Measurements from ENCODE around the gene NECAB3. TPM values are rescaled to one million over a fixed set of nuclear protein-coding genes. Genes with fewer than 3 reads are reported as not detected.

The NECAB3 gene
- total RNA-seq, 1 donor from 2014 or later: 19.2 TPM

- no peak for DNase-seq (ENCODE audit: low spot score)
- Mint-ChIP-seq H3K27ac (no peak within 1 kb of the TSS), H3K4me1 (peaks cover 25% of the 10 kb centered on the region), H3K36me3 (peaks cover 3% of the 10 kb centered on the region), H3K9me3 (no peaks in the 10 kb centered on the region), H3K27me3 (ENCODE audit: insufficient read depth, low read depth) (peaks cover 6% of the 10 kb centered on the region), H3K4me3 (peak within 1 kb of the TSS; percentile 80)
- H2AFZ ChIP-seq (replicated peaks): peak within 1 kb of the TSS; percentile 57
- H3F3A ChIP-seq (ENCODE audit: low read depth): peaks cover 19% of the 10 kb centered on the region
- H3K27me3 ChIP-seq: peaks cover 3% of the 10 kb centered on the region
- TF ChIP-seq EZH2 (IDR thresholded peaks at IDR 0.05) (no peak), CTCF (IDR thresholded peaks at IDR 0.05) (no peak), EZH2phosphoT487 (IDR thresholded peaks at IDR 0.05) (no peak)
- no peaks in the 10 kb centered on the region for H3K9me3 ChIP-seq (ENCODE audit: low read depth)
- no peaks in the 10 kb centered on the region for H4K20me1 ChIP-seq (ENCODE audit: low read depth)
- peak within 1 kb of the TSS; percentile 83 for H3K4me2 ChIP-seq
- peak within 1 kb of the TSS; percentile 46 for H3K9ac ChIP-seq
- no peaks in the 10 kb centered on the region for H3K79me2 ChIP-seq (ENCODE audit: low read depth)
- no peaks in the 10 kb centered on the region for H3K36me3 ChIP-seq
- no peak within 1 kb of the TSS for H3K27ac ChIP-seq
- peaks cover 5% of the 10 kb centered on the region for H3K4me1 ChIP-seq
- peak within 1 kb of the TSS; percentile 66 for H3K4me3 ChIP-seq
These were observed 12.1 kb downstream of the NECAB3 start, which contains the start of gene C20orf144 for GRCh38 chr20:33662172-33662571. Gene C20orf144 (plus strand): TSS chr20:33662327. CDS start chr20:33662346, 19 bp downstream.

DNA sequence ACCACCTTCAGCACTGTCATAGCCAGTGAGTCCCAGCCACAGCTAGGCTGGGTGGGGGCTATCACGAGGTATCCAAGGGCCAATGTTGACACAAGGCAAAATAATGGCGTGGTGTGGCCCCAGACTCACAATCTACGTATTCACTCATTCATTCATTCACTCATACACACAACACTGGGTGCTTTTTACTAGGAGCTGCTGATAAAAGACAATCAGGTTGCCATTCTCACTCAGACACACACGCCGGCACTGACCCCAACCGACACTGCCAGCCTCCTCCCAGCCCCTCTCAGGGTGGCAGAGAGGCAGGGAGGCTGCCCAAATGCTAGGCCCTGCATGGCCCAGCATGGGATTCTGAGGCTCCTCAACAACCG is 13.6 kb downstream of the NECAB3 start:
- Histone ChIP-seq H3K27me3 (no peaks in the 10 kb centered on the region), H3K79me2 (ENCODE audit: low read depth) (no peaks in the 10 kb centered on the region), H3K4me1 (peaks cover 5% of the 10 kb centered on the region), H2AFZ (replicated peaks) (no peak overlapping the region), H3K9ac (no peak overlapping the region), H3F3A (ENCODE audit: low read depth) (peaks cover 6% of the 10 kb centered on the region), H3K27ac (no peak overlapping the region), H4K20me1 (ENCODE audit: low read depth) (no peaks in the 10 kb centered on the region), H3K36me3 (no peaks in the 10 kb centered on the region), H3K4me3 (no peak overlapping the region), H3K4me2 (no peak overlapping the region), H3K9me3 (ENCODE audit: low read depth) (no peaks in the 10 kb centered on the region)
- no peak overlapping the region for H3K4me3 Mint-ChIP-seq
- DNase-seq (ENCODE audit: low spot score): no peak
- H3K27ac Mint-ChIP-seq: no peak overlapping the region
- no peaks in the 10 kb centered on the region for H3K36me3 Mint-ChIP-seq
- TF ChIP-seq EZH2phosphoT487 (IDR thresholded peaks at IDR 0.05): no peak
- TF ChIP-seq EZH2 (IDR thresholded peaks at IDR 0.05): no peak
- no peak for TF ChIP-seq CTCF (IDR thresholded peaks at IDR 0.05)
- H3K27me3 Mint-ChIP-seq (ENCODE audit: insufficient read depth, low read depth): peaks cover 6% of the 10 kb centered on the region
- peaks cover 17% of the 10 kb centered on the region for H3K4me1 Mint-ChIP-seq
- H3K9me3 Mint-ChIP-seq: no peaks in the 10 kb centered on the region

GRCh38 chr20:33660035-33660684 is 14.1 kb downstream of the NECAB3 start:
- H3K9me3 Mint-ChIP-seq: no peaks in the 10 kb centered on the region

More at GRCh38 chr20:33660035-33660684, 14.1 kb downstream of the NECAB3 start:
- DNase-seq (ENCODE audit: low spot score): no peak
- Mint-ChIP-seq H3K4me1 (peaks cover 14% of the 10 kb centered on the region), H3K27me3 (ENCODE audit: insufficient read depth, low read depth) (peaks cover 6% of the 10 kb centered on the region), H3K4me3 (no peak overlapping the region), H3K27ac (no peak overlapping the region), H3K36me3 (no peaks in the 10 kb centered on the region)
- H3K9me3 ChIP-seq (ENCODE audit: low read depth): no peaks in the 10 kb centered on the region
- H3K4me3 ChIP-seq: no peak overlapping the region
- peaks cover 5% of the 10 kb centered on the region for H3K4me1 ChIP-seq
- no peak overlapping the region for H3K9ac ChIP-seq
- H3K27ac ChIP-seq: no peak overlapping the region
- TF ChIP-seq CTCF (IDR thresholded peaks at IDR 0.05) (no peak), EZH2 (IDR thresholded peaks at IDR 0.05) (no peak), EZH2phosphoT487 (IDR thresholded peaks at IDR 0.05) (no peak)
- H2AFZ ChIP-seq (replicated peaks): no peak overlapping the region
- no peaks in the 10 kb centered on the region for H3K36me3 ChIP-seq
- no peaks in the 10 kb centered on the region for H3K27me3 ChIP-seq
- H3F3A ChIP-seq (ENCODE audit: low read depth): peaks cover 6% of the 10 kb centered on the region
- H4K20me1 ChIP-seq (ENCODE audit: low read depth): no peaks in the 10 kb centered on the region
- no peak overlapping the region for H3K4me2 ChIP-seq
- no peaks in the 10 kb centered on the region for H3K79me2 ChIP-seq (ENCODE audit: low read depth)
